ENCODE measurements around the gene KAT6B. TPM values are rescaled to one million over a fixed set of nuclear protein-coding genes. Genes with fewer than 3 reads are reported as not detected.

KAT6B gene
- polyA plus RNA-seq, 3 donors from 2014 or later: 9.9 to 55.7 (median 20.2) TPM

GRCh38 chr10:74855027-74855426 lies 28.6 kb downstream of the KAT6B start:
- H3K9me3 Mint-ChIP-seq: no peaks in the 10 kb centered on the region
- peaks cover 52 to 68% of the 10 kb centered on the region in 2 donors for H3K4me1 Mint-ChIP-seq
- no peaks in the 10 kb centered on the region for H3K36me3 Mint-ChIP-seq
- peaks cover 0 to 3% (median 0%) of the 10 kb centered on the region in 3 donors for H3K27me3 Mint-ChIP-seq (ENCODE audit: low read depth in 3 of 3)
- DNase-seq: no peak
- H3K27ac Mint-ChIP-seq: peak overlapping the region; percentile 9 to 77 (median 32)
- H3K4me3 Mint-ChIP-seq: peak overlapping the region in 4 of 5 donors; percentile 18 to 65 (median 34)

GRCh38 chr10:74855439-74855838 lies 29.0 kb downstream of the KAT6B start:
- Mint-ChIP-seq H3K27me3 (ENCODE audit: low read depth in 3 of 3) (peaks cover 0 to 3% (median 0%) of the 10 kb centered on the region in 3 donors), H3K4me3 (no peak overlapping the region), H3K36me3 (no peaks in the 10 kb centered on the region), H3K27ac (peak overlapping the region in 5 of 6 donors; percentile 3 to 77 (median 40)), H3K9me3 (no peaks in the 10 kb centered on the region), H3K4me1 (peaks cover 54 to 67% of the 10 kb centered on the region in 2 donors)
- no peak for DNase-seq

- no peak overlapping the region for H3K27ac Mint-ChIP-seq
- peaks cover 0 to 2% (median 0%) of the 10 kb centered on the region in 3 donors for H3K27me3 Mint-ChIP-seq (ENCODE audit: low read depth in 3 of 3)
- DNase-seq: no peak
- peaks cover 52 to 65% of the 10 kb centered on the region in 2 donors for H3K4me1 Mint-ChIP-seq
- H3K36me3 Mint-ChIP-seq: no peaks in the 10 kb centered on the region
- H3K4me3 Mint-ChIP-seq: no peak overlapping the region
- H3K9me3 Mint-ChIP-seq: no peaks in the 10 kb centered on the region
Observed at GRCh38 chr10:74856940-74857339, 30.5 kb downstream of the KAT6B start.

GRCh38 chr10:74857586-74857985 lies 31.2 kb downstream of the KAT6B start:
- no peak overlapping the region for H3K4me3 Mint-ChIP-seq

GRCh38 chr10:74859546-74859945 lies 33.1 kb downstream of the KAT6B start:
- no peak for DNase-seq
- no peak overlapping the region for H3K27ac Mint-ChIP-seq
- peaks cover 0 to 2% (median 0%) of the 10 kb centered on the region in 3 donors for H3K27me3 Mint-ChIP-seq (ENCODE audit: low read depth in 3 of 3)
- H3K4me1 Mint-ChIP-seq: peaks cover 43 to 68% of the 10 kb centered on the region in 2 donors
- no peaks in the 10 kb centered on the region for H3K9me3 Mint-ChIP-seq
- H3K36me3 Mint-ChIP-seq: no peaks in the 10 kb centered on the region
- H3K4me3 Mint-ChIP-seq: no peak overlapping the region

More at GRCh38 chr10:74857586-74857985, 31.2 kb downstream of the KAT6B start:
- Mint-ChIP-seq H3K4me1 (peaks cover 50 to 65% of the 10 kb centered on the region in 2 donors), H3K36me3 (no peaks in the 10 kb centered on the region), H3K27ac (peak overlapping the region in 1 of 6 donors; percentile 30), H3K27me3 (ENCODE audit: low read depth in 3 of 3) (peaks cover 0 to 2% (median 0%) of the 10 kb centered on the region in 3 donors), H3K9me3 (no peaks in the 10 kb centered on the region)
- no peak for DNase-seq

- Mint-ChIP-seq H3K4me1 (peaks cover 31 to 66% of the 10 kb centered on the region in 2 donors), H3K27ac (peak overlapping the region in 2 of 6 donors; percentile 15 to 23)
Observed at GRCh38 chr10:74862625-74863024, 36.2 kb downstream of the KAT6B start.

GRCh38 chr10:74863551-74863950 lies 37.2 kb downstream of the KAT6B start:
- no peaks in the 10 kb centered on the region for H3K27me3 Mint-ChIP-seq (ENCODE audit: low read depth in 3 of 3)
- no peaks in the 10 kb centered on the region for H3K9me3 Mint-ChIP-seq
- no peaks in the 10 kb centered on the region for H3K36me3 Mint-ChIP-seq
- H3K4me1 Mint-ChIP-seq: peaks cover 35 to 74% of the 10 kb centered on the region in 2 donors
- no peak overlapping the region for H3K4me3 Mint-ChIP-seq
- DNase-seq: no peak
- H3K27ac Mint-ChIP-seq: no peak overlapping the region

More at GRCh38 chr10:74862625-74863024, 36.2 kb downstream of the KAT6B start:
- no peak overlapping the region for H3K4me3 Mint-ChIP-seq
- no peaks in the 10 kb centered on the region for H3K36me3 Mint-ChIP-seq
- DNase-seq: no peak
- H3K9me3 Mint-ChIP-seq: no peaks in the 10 kb centered on the region
- no peaks in the 10 kb centered on the region for H3K27me3 Mint-ChIP-seq (ENCODE audit: low read depth in 3 of 3)

GRCh38 chr10:74867351-74867750 lies 41.0 kb downstream of the KAT6B start:
- Mint-ChIP-seq H3K4me3 (no peak overlapping the region), H3K4me1 (peaks cover 49 to 74% of the 10 kb centered on the region in 2 donors), H3K27ac (peak overlapping the region in 1 of 6 donors; percentile 48), H3K27me3 (ENCODE audit: low read depth in 3 of 3) (no peaks in the 10 kb centered on the region), H3K36me3 (no peaks in the 10 kb centered on the region), H3K9me3 (no peaks in the 10 kb centered on the region)
- no peak for DNase-seq

GRCh38 chr10:74868392-74868977 lies 42.1 kb downstream of the KAT6B start:
- Mint-ChIP-seq H3K36me3 (no peaks in the 10 kb centered on the region), H3K4me1 (peaks cover 49 to 73% of the 10 kb centered on the region in 2 donors), H3K27ac (peak overlapping the region in 3 of 6 donors; percentile 33 to 68 (median 46)), H3K27me3 (ENCODE audit: low read depth in 3 of 3) (no peaks in the 10 kb centered on the region), H3K4me3 (no peak overlapping the region), H3K9me3 (no peaks in the 10 kb centered on the region)
- DNase-seq: no peak

GRCh38 chr10:74869635-74870034 lies 43.2 kb downstream of the KAT6B start:
- Mint-ChIP-seq H3K27me3 (ENCODE audit: low read depth in 3 of 3) (no peaks in the 10 kb centered on the region), H3K36me3 (no peaks in the 10 kb centered on the region), H3K4me1 (peaks cover 50 to 76% of the 10 kb centered on the region in 2 donors), H3K4me3 (no peak overlapping the region), H3K9me3 (no peaks in the 10 kb centered on the region), H3K27ac (no peak overlapping the region)
- DNase-seq: no peak

GRCh38 chr10:74870191-74870590 lies 43.8 kb downstream of the KAT6B start:
- H3K27me3 Mint-ChIP-seq (ENCODE audit: low read depth in 3 of 3): no peaks in the 10 kb centered on the region
- no peak overlapping the region for H3K4me3 Mint-ChIP-seq
- peak overlapping the region in 1 of 6 donors; percentile 41 for H3K27ac Mint-ChIP-seq
- peaks cover 52 to 76% of the 10 kb centered on the region in 2 donors for H3K4me1 Mint-ChIP-seq
- H3K9me3 Mint-ChIP-seq: no peaks in the 10 kb centered on the region
- no peak for DNase-seq
- no peaks in the 10 kb centered on the region for H3K36me3 Mint-ChIP-seq

- H3K27ac Mint-ChIP-seq: peak overlapping the region; percentile 42 to 91 (median 76)
- H3K27me3 Mint-ChIP-seq (ENCODE audit: low read depth in 3 of 3): no peaks in the 10 kb centered on the region
- H3K4me3 Mint-ChIP-seq: peak overlapping the region; percentile 41 to 69 (median 46)
- H3K36me3 Mint-ChIP-seq: no peaks in the 10 kb centered on the region
- no peak for DNase-seq
- H3K4me1 Mint-ChIP-seq: peaks cover 56 to 78% of the 10 kb centered on the region in 2 donors
- no peaks in the 10 kb centered on the region for H3K9me3 Mint-ChIP-seq
Observed at GRCh38 chr10:74871595-74872382, 45.4 kb downstream of the KAT6B start.

GRCh38 chr10:74873803-74874454 lies 47.5 kb downstream of the KAT6B start:
- Mint-ChIP-seq H3K4me1 (peaks cover 45 to 75% of the 10 kb centered on the region in 2 donors), H3K9me3 (no peaks in the 10 kb centered on the region), H3K27me3 (ENCODE audit: low read depth in 3 of 3) (peaks cover 0 to 2% (median under 1%) of the 10 kb centered on the region in 3 donors), H3K36me3 (no peaks in the 10 kb centered on the region), H3K27ac (peak overlapping the region in 2 of 6 donors; percentile 29 to 61), H3K4me3 (no peak overlapping the region)
- no peak for DNase-seq

GRCh38 chr10:74874649-74875048 lies 48.2 kb downstream of the KAT6B start:
- Mint-ChIP-seq H3K4me1 (peaks cover 48 to 78% of the 10 kb centered on the region in 2 donors), H3K27ac (peak overlapping the region in 1 of 6 donors; percentile 24), H3K4me3 (no peak overlapping the region), H3K36me3 (no peaks in the 10 kb centered on the region), H3K9me3 (no peaks in the 10 kb centered on the region), H3K27me3 (ENCODE audit: low read depth in 3 of 3) (peaks cover 0 to 4% (median 2%) of the 10 kb centered on the region in 3 donors)
- no peak for DNase-seq

All from immature natural killer cell (primary cell).